Measurements from ENCODE around the gene POPDC3. TPM values are rescaled to one million over a fixed set of nuclear protein-coding genes. Genes with fewer than 3 reads are reported as not detected.

The POPDC3 gene
- total RNA-seq, 1 donor from 2014 or later = 6.0 TPM

GRCh38 chr6:105194106-105194505, 14.3 kb upstream of the POPDC3 start:
- no peak overlapping the region for H3K27ac Mint-ChIP-seq
- no peak for DNase-seq (ENCODE audit: extremely low spot score, unreplicated experiment)
- H3K4me1 Mint-ChIP-seq (ENCODE audit: unreplicated experiment) = peaks cover 14% of the 10 kb centered on the region
- no peak for TF ChIP-seq CTCF (conservative IDR thresholded peaks at IDR 0.05)
- H3K27me3 Mint-ChIP-seq = no peaks in the 10 kb centered on the region
- no peaks in the 10 kb centered on the region for H3K9me3 Mint-ChIP-seq
- no peaks in the 10 kb centered on the region for H3K36me3 Mint-ChIP-seq
- H3K4me3 Mint-ChIP-seq = no peak overlapping the region

GRCh38 chr6:105193647-105194046, 13.8 kb upstream of the POPDC3 start:
- Mint-ChIP-seq H3K36me3 (no peaks in the 10 kb centered on the region), H3K27me3 (no peaks in the 10 kb centered on the region)

GRCh38 chr6:105192707-105193465, 13.1 kb upstream of the POPDC3 start:
- H3K27ac Mint-ChIP-seq = no peak overlapping the region
- H3K36me3 Mint-ChIP-seq = no peaks in the 10 kb centered on the region
- no peak overlapping the region for H3K4me3 Mint-ChIP-seq
- no peak for DNase-seq (ENCODE audit: extremely low spot score, unreplicated experiment)
- H3K27me3 Mint-ChIP-seq = no peaks in the 10 kb centered on the region
- H3K9me3 Mint-ChIP-seq = no peaks in the 10 kb centered on the region
- no peak for TF ChIP-seq CTCF (conservative IDR thresholded peaks at IDR 0.05)
- H3K4me1 Mint-ChIP-seq (ENCODE audit: unreplicated experiment) = peaks cover 14% of the 10 kb centered on the region

More at GRCh38 chr6:105193647-105194046, 13.8 kb upstream of the POPDC3 start:
- DNase-seq (ENCODE audit: extremely low spot score, unreplicated experiment) = no peak
- Mint-ChIP-seq H3K27ac (no peak overlapping the region), H3K9me3 (no peaks in the 10 kb centered on the region), H3K4me1 (ENCODE audit: unreplicated experiment) (peaks cover 14% of the 10 kb centered on the region), H3K4me3 (no peak overlapping the region)
- TF ChIP-seq CTCF (conservative IDR thresholded peaks at IDR 0.05) = no peak

GRCh38 chr6:105191351-105191750, 11.5 kb upstream of the POPDC3 start:
- no peaks in the 10 kb centered on the region for H3K9me3 Mint-ChIP-seq
- H3K36me3 Mint-ChIP-seq = no peaks in the 10 kb centered on the region
- DNase-seq (ENCODE audit: extremely low spot score, unreplicated experiment) = no peak
- no peak overlapping the region for H3K4me3 Mint-ChIP-seq
- no peak overlapping the region for H3K27ac Mint-ChIP-seq
- no peak for TF ChIP-seq CTCF (conservative IDR thresholded peaks at IDR 0.05)
- H3K4me1 Mint-ChIP-seq (ENCODE audit: unreplicated experiment) = peaks cover 14% of the 10 kb centered on the region
- peaks cover 4% of the 10 kb centered on the region for H3K27me3 Mint-ChIP-seq

GRCh38 chr6:105189026-105189820, 9.4 kb upstream of the POPDC3 start:
- Mint-ChIP-seq H3K9me3 (no peaks in the 10 kb centered on the region), H3K27me3 (peaks cover 4% of the 10 kb centered on the region), H3K4me3 (no peak overlapping the region), H3K36me3 (no peaks in the 10 kb centered on the region), H3K4me1 (ENCODE audit: unreplicated experiment) (peaks cover 10% of the 10 kb centered on the region), H3K27ac (no peak overlapping the region)
- DNase-seq (ENCODE audit: extremely low spot score, unreplicated experiment) = no peak
- TF ChIP-seq CTCF (conservative IDR thresholded peaks at IDR 0.05) = no peak

All from type B pancreatic cell (in vitro differentiated cells).